ENCODE data around the gene ZNF436. TPM values are rescaled to one million over a fixed set of nuclear protein-coding genes. Genes with fewer than 3 reads are reported as not detected.
"Not testable (repeated sequence)": the region's sequence is repeated elsewhere in the genome, so short reads cannot be mapped to it uniquely, and the experiment has no call there.

The ZNF436 gene
- total and polyA plus RNA-seq, 5 donors = 4.4 to 13.8 (median 12.0) TPM

- peak overlapping the region; percentile 81 for H3K27ac ChIP-seq (ENCODE audit: low read length)
- no peaks in the 10 kb centered on the region for H3K9me3 ChIP-seq (ENCODE audit: control insufficient read depth, low read length)
- under 1% methylated on average over 66 of the region's 66 CpGs for WGBS
- peak overlapping the region; percentile 99 for H3K4me3 ChIP-seq (ENCODE audit: low read length)
- no peaks in the 10 kb centered on the region for H3K27me3 ChIP-seq (ENCODE audit: control insufficient read depth, insufficient read depth)
- no peaks in the 10 kb centered on the region for H3K4me1 ChIP-seq (ENCODE audit: control insufficient read depth, insufficient read depth, low read length)
- DNase-seq (peak in 1 of 3 donors; percentile 43), ATAC-seq (peak; percentile 53 to 62)
- intact Hi-C loops (cut with DNase I) = loop anchor here in 2 of 4 donors (10.0 kb wide), 1 partner anchor 61 kb away; no protein-coding TSS in a partner anchor
Measured at GRCh38 chr1:23343221-23344110, 26.2 kb downstream of the ZNF436 start.

DNA sequence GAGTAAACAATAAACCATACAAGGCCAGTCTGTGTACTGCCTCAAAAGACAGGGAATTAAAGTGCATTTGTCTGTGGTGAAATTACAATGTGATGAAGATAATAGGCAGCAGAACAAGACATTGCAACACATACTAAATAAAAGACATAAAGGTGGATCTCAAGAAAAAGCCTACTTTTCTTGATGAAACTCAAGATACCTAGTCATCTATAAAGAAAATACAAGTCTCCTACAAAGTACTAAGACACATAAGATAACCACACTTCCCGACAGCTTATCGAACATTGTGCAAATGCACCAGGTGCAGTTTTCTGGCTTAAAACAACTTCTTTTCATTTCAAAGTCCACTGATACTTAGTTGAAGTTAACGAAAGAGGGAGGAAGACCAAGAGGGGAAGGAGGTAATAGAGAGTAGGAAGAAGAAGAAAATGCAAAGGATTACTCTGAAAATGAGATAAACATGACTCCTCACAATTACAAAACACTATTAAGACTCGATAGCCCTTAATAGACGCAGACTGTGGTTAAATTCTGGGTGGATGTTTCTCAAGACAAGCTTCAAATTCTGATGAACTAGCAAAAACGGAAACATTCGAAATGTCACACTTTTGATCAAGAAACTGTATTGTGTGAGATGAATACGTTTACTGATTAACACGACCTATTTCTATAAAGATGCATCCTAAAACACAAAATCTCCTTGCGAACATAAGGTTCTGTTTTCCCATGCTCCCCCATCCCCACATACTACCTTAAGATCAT lies 27.5 kb downstream of the ZNF436 start:
- intact Hi-C loops (cut with DNase I) = loop anchor here in 2 of 4 donors (10.0 kb wide), 1 partner anchor 63 kb away; no protein-coding TSS in a partner anchor
- Histone ChIP-seq H3K9me3 (ENCODE audit: control insufficient read depth, low read length) (no peaks in the 10 kb centered on the region), H3K27me3 (ENCODE audit: control insufficient read depth, insufficient read depth) (no peaks in the 10 kb centered on the region), H3K27ac (ENCODE audit: low read length) (no peak overlapping the region), H3K4me3 (ENCODE audit: low read length) (peak overlapping the region; percentile 99), H3K4me1 (ENCODE audit: control insufficient read depth, insufficient read depth, low read length) (no peaks in the 10 kb centered on the region)
- 8% methylated on average over 10 of the region's 10 CpGs for WGBS
- no peak for ATAC-seq
- DNase-seq = no peak

GRCh38 chr1:23339632-23340031 lies 30.0 kb downstream of the ZNF436 start:
- Histone ChIP-seq H3K4me3 (ENCODE audit: low read length) (no peak overlapping the region), H3K27ac (ENCODE audit: low read length) (no peak overlapping the region), H3K27me3 (ENCODE audit: control insufficient read depth, insufficient read depth) (no peaks in the 10 kb centered on the region), H3K4me1 (ENCODE audit: control insufficient read depth, insufficient read depth, low read length) (no peaks in the 10 kb centered on the region), H3K9me3 (ENCODE audit: control insufficient read depth, low read length) (no peaks in the 10 kb centered on the region)
- no peak for DNase-seq
- intact Hi-C loops (cut with DNase I) = loop anchor here in 2 of 4 donors (10.0 kb wide), 1 partner anchor 65 kb away; no protein-coding TSS in a partner anchor
- no peak for ATAC-seq
- WGBS = 64% methylated on average over 4 of the region's 4 CpGs

GRCh38 chr1:23337869-23338268 lies 31.8 kb downstream of the ZNF436 start:
- 66% methylated on average over 2 of the region's 2 CpGs for WGBS
- H3K4me1 ChIP-seq (ENCODE audit: control insufficient read depth, insufficient read depth, low read length) = no peaks in the 10 kb centered on the region
- H3K4me3 ChIP-seq (ENCODE audit: low read length) = no peak overlapping the region
- no peak for ATAC-seq
- intact Hi-C loops (cut with DNase I) = no loop called here
- no peaks in the 10 kb centered on the region for H3K27me3 ChIP-seq (ENCODE audit: control insufficient read depth, insufficient read depth)
- no peaks in the 10 kb centered on the region for H3K9me3 ChIP-seq (ENCODE audit: control insufficient read depth, low read length)
- no peak for DNase-seq
- H3K27ac ChIP-seq (ENCODE audit: low read length) = no peak overlapping the region

GRCh38 chr1:23331713-23332112 lies 37.9 kb downstream of the ZNF436 start:
- Histone ChIP-seq H3K27ac (ENCODE audit: low read length) (no peak overlapping the region), H3K9me3 (ENCODE audit: control insufficient read depth, low read length) (no peaks in the 10 kb centered on the region), H3K4me3 (ENCODE audit: low read length) (no peak overlapping the region), H3K27me3 (ENCODE audit: control insufficient read depth, insufficient read depth) (no peaks in the 10 kb centered on the region), H3K4me1 (ENCODE audit: control insufficient read depth, insufficient read depth, low read length) (no peaks in the 10 kb centered on the region)
- DNase-seq (no peak), ATAC-seq (no peak)
- intact Hi-C loops (cut with DNase I) = no loop called here
- WGBS = 91% methylated on average over 8 of the region's 8 CpGs

- 97% methylated on average over 1 of the region's 1 CpG for WGBS
- no peaks in the 10 kb centered on the region for H3K9me3 ChIP-seq (ENCODE audit: control insufficient read depth, low read length)
- ATAC-seq = no peak
Measured at GRCh38 chr1:23330846-23331245, 38.8 kb downstream of the ZNF436 start.

DNA sequence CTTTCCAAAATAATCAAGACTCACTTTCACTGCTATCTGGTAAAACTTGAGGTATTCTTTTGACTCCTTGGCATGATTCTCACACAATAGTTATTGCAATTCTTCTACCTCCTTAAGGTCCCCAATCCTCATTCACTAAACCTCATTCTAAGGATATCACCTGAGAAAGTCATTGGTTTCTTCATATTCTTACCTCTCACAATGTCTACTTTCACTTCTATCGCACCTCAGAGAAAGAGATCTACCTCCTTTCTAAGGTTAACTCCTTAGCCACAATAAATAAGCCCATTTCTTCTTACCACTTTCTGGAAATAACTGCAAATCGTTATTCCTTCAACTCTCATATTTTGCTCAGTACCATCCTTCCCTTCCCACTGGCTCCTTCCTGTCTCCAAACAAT lies 44.2 kb downstream of the ZNF436 start:
- intact Hi-C loops (cut with DNase I) = no loop called here
- ATAC-seq = no peak
- Histone ChIP-seq H3K4me3 (ENCODE audit: low read length) (no peak overlapping the region), H3K27ac (ENCODE audit: low read length) (no peak overlapping the region), H3K9me3 (ENCODE audit: control insufficient read depth, low read length) (no peaks in the 10 kb centered on the region), H3K27me3 (ENCODE audit: control insufficient read depth, insufficient read depth) (no peaks in the 10 kb centered on the region), H3K4me1 (ENCODE audit: control insufficient read depth, insufficient read depth, low read length) (no peaks in the 10 kb centered on the region)
- no peak for DNase-seq
- WGBS = 78% methylated on average over 2 of the region's 2 CpGs

More at GRCh38 chr1:23330846-23331245, 38.8 kb downstream of the ZNF436 start:
- Histone ChIP-seq H3K27ac (ENCODE audit: low read length) (no peak overlapping the region), H3K27me3 (ENCODE audit: control insufficient read depth, insufficient read depth) (no peaks in the 10 kb centered on the region), H3K4me1 (ENCODE audit: control insufficient read depth, insufficient read depth, low read length) (no peaks in the 10 kb centered on the region), H3K4me3 (ENCODE audit: low read length) (no peak overlapping the region)
- no peak for DNase-seq
- intact Hi-C loops (cut with DNase I) = no loop called here

DNA sequence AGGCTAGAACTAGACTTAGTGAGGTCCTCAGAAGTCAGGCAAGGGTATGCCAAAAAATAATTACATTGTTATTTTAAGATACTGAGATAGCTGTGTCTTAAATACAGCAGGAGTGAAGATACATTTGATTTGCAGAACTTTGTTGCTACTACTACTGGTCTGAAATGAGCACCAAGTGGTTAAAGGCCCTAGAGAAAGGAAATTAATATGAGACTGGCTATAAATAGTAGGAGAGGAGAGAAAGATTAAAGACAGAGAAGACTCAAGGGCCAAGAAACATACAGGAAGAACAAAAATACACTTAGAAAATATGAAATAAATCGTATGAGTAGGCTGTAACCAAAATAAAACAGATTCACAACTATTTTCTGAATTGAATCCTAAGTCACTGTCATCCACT lies 46.9 kb downstream of the ZNF436 start:
- no peak for ATAC-seq
- intact Hi-C loops (cut with DNase I) = no loop called here
- Histone ChIP-seq H3K9me3 (ENCODE audit: control insufficient read depth, low read length) (no peaks in the 10 kb centered on the region), H3K27me3 (ENCODE audit: control insufficient read depth, insufficient read depth) (no peaks in the 10 kb centered on the region), H3K4me3 (ENCODE audit: low read length) (no peak overlapping the region), H3K27ac (ENCODE audit: low read length) (no peak overlapping the region), H3K4me1 (ENCODE audit: control insufficient read depth, insufficient read depth, low read length) (no peaks in the 10 kb centered on the region)
- DNase-seq = no peak
- WGBS = 14% methylated on average over 1 of the region's 1 CpG

GRCh38 chr1:23310280-23310679 lies 59.4 kb downstream of the ZNF436 start:
- H3K9me3 ChIP-seq (ENCODE audit: control insufficient read depth, low read length); intact Hi-C loops (cut with DNase I); DNase-seq; H3K4me3 ChIP-seq (ENCODE audit: low read length); H3K27ac ChIP-seq (ENCODE audit: low read length); ATAC-seq; H3K27me3 ChIP-seq (ENCODE audit: control insufficient read depth, insufficient read depth); H3K4me1 ChIP-seq (ENCODE audit: control insufficient read depth, insufficient read depth, low read length): not testable (repeated sequence)
- WGBS = 91% methylated on average over 7 of the region's 7 CpGs
